HG03565 (cell line): Measurements from ENCODE around the gene GBX1.

Experiments
- ATAC-seq: cut with Tn5 transposase; IDR thresholded peaks from one replicate; pipeline ENCODE4 v1.9.1; 2021; ENCODE audit warnings: mild to moderate bottlenecking, moderate library complexity; ENCODE audit not compliant: unreplicated experiment

The GBX1 gene

GRCh38 chr7:151194188-151194587 lies 26.7 kb upstream of the GBX1 start:
- no peak for ATAC-seq

GRCh38 chr7:151193203-151193978 lies 25.9 kb upstream of the GBX1 start:
- no peak for ATAC-seq

- no peak for ATAC-seq
These were observed 24.6 kb upstream of the GBX1 start for GRCh38 chr7:151192002-151192539.

GRCh38 chr7:151191544-151191943 lies 24.1 kb upstream of the GBX1 start:
- no peak for ATAC-seq

- ATAC-seq, result no peak
These were observed 21.5 kb upstream of the GBX1 start for GRCh38 chr7:151189038-151189437.

GRCh38 chr7:151188252-151188542 lies 20.7 kb upstream of the GBX1 start:
- ATAC-seq, result no peak

- ATAC-seq, result no peak
These were observed 20.1 kb upstream of the GBX1 start for GRCh38 chr7:151187409-151188251.

- no peak for ATAC-seq
These were observed 19.3 kb upstream of the GBX1 start, which contains the start of gene ASB10 for GRCh38 chr7:151186640-151187408. ASB10 (minus strand) TSS chr7:151187250; CDS start chr7:151187130, 120 bp downstream.

- ATAC-seq, result no peak
These were observed 18.5 kb upstream of the GBX1 start for GRCh38 chr7:151185762-151186639.

GRCh38 chr7:151181011-151181431 lies 13.5 kb upstream of the GBX1 start:
- ATAC-seq, result no peak

- no peak for ATAC-seq
These were observed 12.5 kb upstream of the GBX1 start for GRCh38 chr7:151179946-151180345.

- no peak for ATAC-seq
These were observed 11.9 kb upstream of the GBX1 start for GRCh38 chr7:151179287-151179860.

GRCh38 chr7:151178831-151179230 lies 11.3 kb upstream of the GBX1 start:
- no peak for ATAC-seq

GRCh38 chr7:151178236-151178635 lies 10.7 kb upstream of the GBX1 start:
- no peak for ATAC-seq

GRCh38 chr7:151177310-151177709 lies 9.8 kb upstream of the GBX1 start:
- ATAC-seq, result no peak

- ATAC-seq, result no peak
These were observed 8.9 kb upstream of the GBX1 start for GRCh38 chr7:151176401-151176800.

GRCh38 chr7:151175793-151176311 lies 8.4 kb upstream of the GBX1 start:
- ATAC-seq, result no peak

- ATAC-seq, result no peak
These were observed 7.7 kb upstream of the GBX1 start for GRCh38 chr7:151175047-151175792.
